ENCODE measurements around the gene MAD2L2.

DNA sequence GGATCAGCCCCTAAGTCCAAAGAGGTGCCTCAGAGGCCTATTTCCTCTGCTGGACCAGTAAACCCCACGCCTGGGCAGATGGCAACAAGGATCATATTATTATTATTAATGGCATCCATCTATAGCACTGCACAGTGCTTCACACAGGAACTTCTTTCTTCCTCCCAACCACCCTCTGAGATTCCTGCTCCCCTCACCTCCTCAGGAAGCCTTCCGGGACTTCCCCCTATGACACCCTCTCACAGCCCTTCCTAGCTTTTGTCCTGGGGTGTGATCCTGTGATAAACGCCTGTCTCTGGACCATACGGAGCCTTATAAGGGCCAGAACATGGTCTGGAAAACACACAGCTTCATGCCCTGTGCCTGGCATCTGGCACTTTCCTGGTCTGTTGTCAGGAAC, 29.9 kb downstream of the MAD2L2 start:
- TF ChIP-seq, protein P1, sequence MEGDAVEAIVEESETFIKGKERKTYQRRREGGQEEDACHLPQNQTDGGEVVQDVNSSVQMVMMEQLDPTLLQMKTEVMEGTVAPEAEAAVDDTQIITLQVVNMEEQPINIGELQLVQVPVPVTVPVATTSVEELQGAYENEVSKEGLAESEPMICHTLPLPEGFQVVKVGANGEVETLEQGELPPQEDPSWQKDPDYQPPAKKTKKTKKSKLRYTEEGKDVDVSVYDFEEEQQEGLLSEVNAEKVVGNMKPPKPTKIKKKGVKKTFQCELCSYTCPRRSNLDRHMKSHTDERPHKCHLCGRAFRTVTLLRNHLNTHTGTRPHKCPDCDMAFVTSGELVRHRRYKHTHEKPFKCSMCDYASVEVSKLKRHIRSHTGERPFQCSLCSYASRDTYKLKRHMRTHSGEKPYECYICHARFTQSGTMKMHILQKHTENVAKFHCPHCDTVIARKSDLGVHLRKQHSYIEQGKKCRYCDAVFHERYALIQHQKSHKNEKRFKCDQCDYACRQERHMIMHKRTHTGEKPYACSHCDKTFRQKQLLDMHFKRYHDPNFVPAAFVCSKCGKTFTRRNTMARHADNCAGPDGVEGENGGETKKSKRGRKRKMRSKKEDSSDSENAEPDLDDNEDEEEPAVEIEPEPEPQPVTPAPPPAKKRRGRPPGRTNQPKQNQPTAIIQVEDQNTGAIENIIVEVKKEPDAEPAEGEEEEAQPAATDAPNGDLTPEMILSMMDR (IDR thresholded peaks at IDR 0.05) = no peak
- TF ChIP-seq POLR2A (IDR thresholded peaks at IDR 0.05) = no peak
